Measurements from ENCODE around the gene NOLC1. TPM values are rescaled to one million over a fixed set of nuclear protein-coding genes. Genes with fewer than 3 reads are reported as not detected.

Gene NOLC1
- total RNA-seq = 10 to 100 TPM; 52.7 to 80.8 (median 65.1) TPM

DNA sequence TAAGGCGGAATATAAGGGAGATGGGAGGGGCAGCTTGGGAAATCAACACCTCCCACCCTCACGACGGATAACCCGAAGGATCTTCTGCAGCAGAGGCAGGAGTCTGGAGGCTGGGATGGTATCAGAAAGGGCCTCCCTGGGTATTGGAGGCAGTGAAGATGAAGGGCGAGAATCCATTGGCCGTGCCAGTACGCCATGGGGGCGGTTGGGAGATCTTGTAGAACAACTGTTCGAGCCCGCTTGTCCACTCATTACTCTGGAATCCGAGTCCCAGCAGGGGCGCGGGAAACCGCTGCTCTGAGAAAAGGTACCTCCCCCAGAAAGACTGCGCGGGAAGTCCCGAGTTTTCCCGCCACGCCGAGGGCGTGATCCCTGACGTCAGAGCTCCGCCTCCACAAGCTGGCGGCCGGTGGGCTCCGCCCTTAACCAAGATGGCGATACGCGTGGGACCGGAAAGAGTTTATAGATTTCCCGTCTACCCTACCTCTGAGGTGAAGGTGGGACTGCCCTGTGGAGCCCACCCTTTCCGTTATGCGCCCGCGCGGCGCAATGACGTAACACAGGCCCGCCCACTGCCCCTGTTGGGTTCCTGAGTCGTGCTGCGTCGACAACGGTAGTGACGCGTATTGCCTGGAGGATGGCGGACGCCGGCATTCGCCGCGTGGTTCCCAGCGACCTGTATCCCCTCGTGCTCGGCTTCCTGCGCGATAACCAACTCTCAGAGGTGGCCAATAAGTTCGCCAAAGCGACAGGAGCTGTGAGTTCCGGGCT lies at the start of gene NOLC1:
Gene NOLC1 (plus strand): TSS at position 616 of the 771 bp plus-strand sequence. CDS start 22 bp downstream, at position 638.
- intact Hi-C loops (cut with DNase I) = loop anchor here (5.0 to 10.0 kb wide), 2 partner anchors 35 to 353 kb away; partner anchors contain the start of genes ACTR1A and SUFU
- Histone ChIP-seq H3K36me3 (peaks cover 22 to 29% of the 10 kb centered on the region in 2 donors), H3K9me3 (no peaks in the 10 kb centered on the region), H3K4me1 (peaks cover 10 to 20% of the 10 kb centered on the region in 2 donors), H3K27me3 (no peaks in the 10 kb centered on the region), H3K4me3 (replicated peaks in 1 of 3) (peak within 1 kb of the TSS; percentile 43 to 91 (median 54)), H3K27ac (peak within 1 kb of the TSS; percentile 61 to 62 (median 61))
- WGBS, 2 donors = 6 to 11% methylated on average over 26 to 34 of the region's 59 CpGs
- TF ChIP-seq POLR2A (IDR thresholded peaks at IDR 0.05) = peak in 1 of 2 donors; percentile 65
- TF ChIP-seq, protein P1, sequence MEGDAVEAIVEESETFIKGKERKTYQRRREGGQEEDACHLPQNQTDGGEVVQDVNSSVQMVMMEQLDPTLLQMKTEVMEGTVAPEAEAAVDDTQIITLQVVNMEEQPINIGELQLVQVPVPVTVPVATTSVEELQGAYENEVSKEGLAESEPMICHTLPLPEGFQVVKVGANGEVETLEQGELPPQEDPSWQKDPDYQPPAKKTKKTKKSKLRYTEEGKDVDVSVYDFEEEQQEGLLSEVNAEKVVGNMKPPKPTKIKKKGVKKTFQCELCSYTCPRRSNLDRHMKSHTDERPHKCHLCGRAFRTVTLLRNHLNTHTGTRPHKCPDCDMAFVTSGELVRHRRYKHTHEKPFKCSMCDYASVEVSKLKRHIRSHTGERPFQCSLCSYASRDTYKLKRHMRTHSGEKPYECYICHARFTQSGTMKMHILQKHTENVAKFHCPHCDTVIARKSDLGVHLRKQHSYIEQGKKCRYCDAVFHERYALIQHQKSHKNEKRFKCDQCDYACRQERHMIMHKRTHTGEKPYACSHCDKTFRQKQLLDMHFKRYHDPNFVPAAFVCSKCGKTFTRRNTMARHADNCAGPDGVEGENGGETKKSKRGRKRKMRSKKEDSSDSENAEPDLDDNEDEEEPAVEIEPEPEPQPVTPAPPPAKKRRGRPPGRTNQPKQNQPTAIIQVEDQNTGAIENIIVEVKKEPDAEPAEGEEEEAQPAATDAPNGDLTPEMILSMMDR (IDR thresholded peaks at IDR 0.05) = no peak
- peak; percentile 99 for DNase-seq

DNA sequence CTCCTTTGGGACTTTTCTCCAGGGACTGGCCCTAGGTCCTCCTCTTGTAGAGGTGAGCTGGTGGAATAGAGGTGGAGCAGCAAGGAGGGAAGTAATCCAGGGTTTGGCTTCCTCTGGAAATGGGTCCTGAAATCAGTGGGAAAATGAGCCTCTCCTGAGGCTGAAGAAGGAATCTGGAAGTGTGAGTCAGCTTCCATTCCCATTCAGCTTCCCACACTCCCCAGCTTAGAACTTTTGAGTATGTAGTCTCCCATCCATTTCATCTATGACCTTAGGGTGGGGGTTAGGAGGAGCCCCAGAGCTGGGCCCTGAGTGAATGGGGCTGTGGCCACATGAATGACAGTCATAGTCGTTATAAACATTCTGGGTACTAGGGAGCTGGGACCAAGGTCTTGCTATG lies 49.8 kb upstream of the NOLC1 start:
- intact Hi-C loops (cut with DNase I) = no loop called here
- H3K9me3 ChIP-seq = no peaks in the 10 kb centered on the region
- TF ChIP-seq, protein P1 (IDR thresholded peaks at IDR 0.05) = no peak
- TF ChIP-seq POLR2A (IDR thresholded peaks at IDR 0.05) = no peak
- no peak overlapping the region for H3K27ac ChIP-seq
- H3K4me1 ChIP-seq = no peaks in the 10 kb centered on the region
- WGBS, 2 donors = 82 to 88% methylated on average over 1 of the region's 1 CpG
- no peak for DNase-seq
- H3K36me3 ChIP-seq = peaks cover 5 to 9% of the 10 kb centered on the region in 2 donors
- no peak overlapping the region for H3K4me3 ChIP-seq (replicated peaks in 1 of 3)
- no peaks in the 10 kb centered on the region for H3K27me3 ChIP-seq

DNA sequence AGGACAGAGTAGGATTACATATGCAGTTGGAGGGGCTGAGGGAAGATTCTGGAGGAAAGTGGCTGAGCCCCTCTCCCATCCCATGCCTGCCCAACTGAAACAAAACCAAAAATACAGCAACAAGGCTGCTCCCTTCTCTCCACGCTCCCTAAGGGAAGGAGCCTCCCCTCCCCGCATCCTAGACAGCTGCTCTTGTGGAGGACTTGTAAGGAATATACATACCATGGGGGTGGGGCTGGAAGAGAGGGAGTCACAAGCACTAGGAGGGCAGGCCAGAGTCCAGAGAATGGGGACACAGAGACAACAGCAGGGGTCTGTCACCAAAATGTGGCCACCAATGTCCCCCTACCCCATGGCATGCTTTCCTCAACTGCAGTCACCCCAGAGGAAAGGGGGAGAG lies 45.2 kb upstream of the NOLC1 start:
- WGBS, 2 donors = 78 to 97% methylated on average over 1 to 2 of the region's 2 CpGs
- H3K4me3 ChIP-seq (replicated peaks in 1 of 3) = no peak overlapping the region
- peaks cover 49 to 50% of the 10 kb centered on the region in 2 donors for H3K36me3 ChIP-seq
- H3K27ac ChIP-seq = no peak overlapping the region
- TF ChIP-seq, protein P1 (IDR thresholded peaks at IDR 0.05) = no peak
- TF ChIP-seq POLR2A (IDR thresholded peaks at IDR 0.05) = no peak
- H3K4me1 ChIP-seq = no peaks in the 10 kb centered on the region
- no peaks in the 10 kb centered on the region for H3K9me3 ChIP-seq
- intact Hi-C loops (cut with DNase I) = no loop called here
- H3K27me3 ChIP-seq = no peaks in the 10 kb centered on the region
- DNase-seq = no peak

DNA sequence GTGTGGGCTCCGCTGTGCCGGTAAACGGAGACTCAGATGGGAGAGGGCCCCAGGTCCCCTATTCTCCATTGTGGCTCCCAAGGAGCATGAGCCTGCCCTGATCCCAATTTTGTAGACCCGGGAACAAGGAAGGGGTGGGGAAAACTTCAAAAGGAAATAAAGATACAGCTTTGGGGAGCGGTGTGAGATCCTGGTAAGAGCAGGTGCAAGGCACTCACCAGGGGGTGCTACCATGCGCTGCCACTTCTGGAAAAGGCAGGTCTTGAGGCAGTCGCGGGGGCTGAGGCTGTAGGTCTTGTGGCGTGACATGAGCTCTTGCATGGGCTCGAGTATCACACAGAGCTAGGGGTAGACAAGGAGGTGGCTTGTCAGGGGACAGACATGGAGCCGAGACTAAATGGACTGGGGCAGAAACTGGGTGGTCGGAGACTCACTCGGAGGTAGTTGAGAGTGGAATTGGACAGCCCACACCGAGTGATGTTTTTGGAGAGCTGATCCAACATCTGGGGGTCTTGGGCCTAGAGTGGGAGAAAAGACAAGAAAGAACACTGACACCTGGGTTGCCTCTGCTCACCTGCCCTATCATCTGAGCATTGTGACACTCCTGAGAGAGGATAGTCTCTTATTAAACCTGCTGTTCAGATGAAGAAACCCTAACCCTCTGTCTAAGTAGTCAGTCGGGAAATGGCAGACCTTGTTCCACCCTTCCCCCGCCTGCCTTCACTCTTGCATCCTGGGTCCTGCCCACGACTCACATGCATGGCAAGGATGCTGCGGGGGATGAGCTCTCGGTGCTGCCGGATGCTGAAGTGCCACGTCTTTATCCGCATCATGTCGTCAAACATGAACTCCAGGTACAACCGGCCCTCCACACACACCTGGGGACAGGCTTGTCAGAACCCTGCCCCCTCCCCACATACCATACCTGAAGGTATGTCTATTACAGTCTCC lies 42.7 kb upstream of the NOLC1 start:
- no peaks in the 10 kb centered on the region for H3K27me3 ChIP-seq
- H3K4me1 ChIP-seq = peaks cover 17 to 19% of the 10 kb centered on the region in 2 donors
- intact Hi-C loops (cut with DNase I) = no loop called here
- H3K4me3 ChIP-seq (replicated peaks in 1 of 3) = no peak overlapping the region
- no peak overlapping the region for H3K27ac ChIP-seq
- H3K9me3 ChIP-seq = no peaks in the 10 kb centered on the region
- no peak for TF ChIP-seq POLR2A (IDR thresholded peaks at IDR 0.05)
- TF ChIP-seq, protein P1 (IDR thresholded peaks at IDR 0.05) = no peak
- no peak for DNase-seq
- H3K36me3 ChIP-seq = peaks cover 49 to 50% of the 10 kb centered on the region in 2 donors
- WGBS, 2 donors = 92 to 93% methylated on average over 24 of the region's 24 CpGs

Data from thyroid gland (tissue), 4 donors.